ENCODE measurements around the gene LCK. TPM values are rescaled to one million over a fixed set of nuclear protein-coding genes. Genes with fewer than 3 reads are reported as not detected.

LCK gene
- total and polyA plus RNA-seq, 2 donors (not counting 1 experiment from before 2014, with no cell fraction given): 22.3 to 23.8 TPM

- H3K9me3 Mint-ChIP-seq (ENCODE audit: insufficient read depth): no peaks in the 10 kb centered on the region
- 2% methylated on average over 26 of the region's 31 CpGs for WGBS (ENCODE audit: insufficient coverage)
- Histone ChIP-seq H3K27ac (ENCODE audit: low read length in 2 of 2) (peak overlapping the region; percentile 94 to 95), H3K9ac (ENCODE audit: low read length) (peak overlapping the region; percentile 40), H2AFZ (ENCODE audit: insufficient read depth, low read depth, low read length, poor library complexity, severe bottlenecking) (peak overlapping the region; percentile 85), H3K79me2 (ENCODE audit: control insufficient read depth, insufficient read depth, low read length) (peaks cover 15% of the 10 kb centered on the region), H3K27me3 (replicated peaks in 1 of 4; ENCODE audit: control extremely low read depth in 1 of 4, control insufficient read depth in 3 of 4, insufficient read depth in 4 of 4, low read length in 3 of 4) (no peaks in the 10 kb centered on the region), H4K20me1 (ENCODE audit: control insufficient read depth, insufficient read depth, low read length, poor library complexity, severe bottlenecking) (no peaks in the 10 kb centered on the region), H3K4me3 (ENCODE audit: control extremely low read depth in 1 of 5, extremely low read depth in 1 of 5, insufficient read depth in 1 of 5, low read depth in 2 of 5, low read length in 4 of 5) (peak overlapping the region in 3 of 5 experiments; percentile 7 to 56 (median 29)), H3K9me3 (ENCODE audit: control extremely low read depth in 1 of 3, control insufficient read depth in 2 of 3, insufficient read depth in 1 of 3, low read length in 2 of 3) (no peaks in the 10 kb centered on the region), H3K4me1 (ENCODE audit: control insufficient read depth in 2 of 2, insufficient read depth in 2 of 2, low read length in 2 of 2) (peaks cover 72 to 73% of the 10 kb centered on the region in 2 donors), H3K36me3 (replicated peaks in 1 of 2; ENCODE audit: control extremely low read depth in 1 of 2, control insufficient read depth in 1 of 2, extremely low read depth in 1 of 2, insufficient read depth in 2 of 2, low read length in 1 of 2) (no peaks in the 10 kb centered on the region), H3K4me2 (replicated peaks; ENCODE audit: low read depth, low read length, poor library complexity, severe bottlenecking) (peak overlapping the region; percentile 82)
- peak; percentile 11 for ATAC-seq (ENCODE audit: low read depth)
- H3K4me1 Mint-ChIP-seq: peaks cover 64% of the 10 kb centered on the region
- ChIA-PET CTCF (interaction anchor here (0.7 to 6.3 kb wide), 32 partner anchors 8 to 284 kb away, joined by 3 to 84 read pairs (median 5); partner anchors contain the start of genes BSDC1, CCDC28B, HDAC1 and KPNA6), POLR2A (interaction anchor here (0.6 to 4.7 kb wide), 10 partner anchors 8 to 146 kb away, joined by 3 to 60 read pairs (median 6); partner anchors contain the start of genes BSDC1, MARCKSL1 and TXLNA)
- DNase-seq: peak; percentile 77
- H3K4me3 Mint-ChIP-seq: peak overlapping the region; percentile 68
- no peak for TF ChIP-seq EZH2 (IDR thresholded peaks at IDR 0.05; ENCODE audit: borderline replicate concordance, insufficient read depth, low read depth, low read length, poor library complexity, severe bottlenecking)
- TF ChIP-seq CTCF (IDR thresholded peaks at IDR 0.05): peak; percentile 90
- peak overlapping the region; percentile 84 for H3K27ac Mint-ChIP-seq
- intact Hi-C loops (cut with micrococcal nuclease): no loop called here
- no peaks in the 10 kb centered on the region for H3K27me3 Mint-ChIP-seq
Measured at GRCh38 chr1:32247983-32248889, 2.8 kb upstream of the LCK start.

Data from B cell (primary cell).